GM23338 (cell line): ENCODE measurements around the gene SVIL. TPM values are rescaled to one million over a fixed set of nuclear protein-coding genes. Genes with fewer than 3 reads are reported as not detected.

Source experiments
- ATAC-seq: fragments of 200-7000 bp; cut with Tn5 transposase; 3 replicates; pipeline ENCODE4 v1.9.1; 2020
- DNase-seq: peaks from one replicate; pipeline ENCODE4 v3.0.0-alpha.2; 2015; ENCODE audit warnings: low spot score
- H2AFZ ChIP-seq: fragments of 200-600 bp; sonication (generic); 2 replicates; pipeline ENCODE4 v1.8.0; 2016; ENCODE audit warnings: antibody characterized with exemption, mild to moderate bottlenecking, moderate library complexity
- H3F3A ChIP-seq: fragments of 200-600 bp; sonication (generic); replicated peaks from 2 replicates; pipeline ENCODE4 v1.8.0; 2017; ENCODE audit warnings: antibody characterized with exemption, mixed run types, low read depth
- H3K27ac ChIP-seq: fragments of 200-600 bp; sonication (generic); 2 replicates; pipeline ENCODE4 v1.6.1; 2016; ENCODE audit warnings: low read depth
- H3K27me3 ChIP-seq: fragments of 200-600 bp; sonication (generic); 2 replicates; pipeline ENCODE4 v1.8.0; 2016; ENCODE audit warnings: mild to moderate bottlenecking, mixed run types, moderate library complexity; ENCODE audit not compliant: insufficient read depth
- H3K36me3 ChIP-seq: fragments of 200-600 bp; sonication (generic); 2 replicates; pipeline ENCODE4 v1.8.0; 2016; ENCODE audit warnings: mild to moderate bottlenecking; ENCODE audit not compliant: insufficient read depth
- H3K4me1 ChIP-seq: fragments of 200-600 bp; sonication (generic); 2 replicates; pipeline ENCODE4 v1.8.0; 2016; ENCODE audit warnings: mild to moderate bottlenecking, moderate library complexity; ENCODE audit not compliant: insufficient read depth
- H3K4me2 ChIP-seq: fragments of 200-600 bp; sonication (generic); 2 replicates; pipeline ENCODE4 v1.7.1; 2017; ENCODE audit warnings: mixed run types
- H3K4me3 ChIP-seq: fragments of 200-600 bp; sonication (generic); 2 replicates; pipeline ENCODE4 v1.6.1; 2016; ENCODE audit warnings: mixed run types
- H3K79me2 ChIP-seq: fragments of 200-600 bp; sonication (generic); replicated peaks from 2 replicates; pipeline ENCODE4 v1.8.0; 2017; ENCODE audit warnings: mild to moderate bottlenecking; ENCODE audit not compliant: insufficient read depth
- H3K9me2 ChIP-seq: fragments of 200-600 bp; sonication (generic); 2 replicates; pipeline ENCODE4 v1.8.0; 2017; ENCODE audit not compliant: insufficient read depth
- H4K20me1 ChIP-seq: fragments of 200-600 bp; sonication (generic); replicated peaks from 2 replicates; pipeline ENCODE4 v1.8.0; 2017; ENCODE audit warnings: mild to moderate bottlenecking; ENCODE audit not compliant: insufficient read depth
- H3K27ac Mint-ChIP-seq: 2 replicates; pipeline ENCODE4 v1.8.0; 2020; ENCODE audit warnings: inconsistent platforms, mild to moderate bottlenecking, moderate library complexity, mixed read lengths
- H3K27me3 Mint-ChIP-seq: 3 replicates; pipeline ENCODE4 v1.8.0; 2022; ENCODE audit warnings: low read depth, mild to moderate bottlenecking, moderate library complexity, mixed read lengths, inconsistent platforms; ENCODE audit not compliant: insufficient read depth, poor library complexity
- H3K36me3 Mint-ChIP-seq: 3 replicates; pipeline ENCODE4 v1.8.0; 2021; ENCODE audit warnings: low read depth, mild to moderate bottlenecking, inconsistent platforms, moderate library complexity, mixed read lengths
- H3K4me1 Mint-ChIP-seq: 3 replicates; pipeline ENCODE4 v1.8.0; 2020; ENCODE audit warnings: mild to moderate bottlenecking, inconsistent platforms, mixed read lengths
- H3K4me3 Mint-ChIP-seq: 3 replicates; pipeline ENCODE4 v1.8.0; 2021; ENCODE audit warnings: moderate library complexity, mild to moderate bottlenecking, inconsistent platforms, mixed read lengths
- H3K9me3 Mint-ChIP-seq: 3 replicates; pipeline ENCODE4 v1.8.0; 2020; ENCODE audit warnings: moderate library complexity, mild to moderate bottlenecking, inconsistent platforms, mixed read lengths
- CREB1 ChIP-seq: fragments of 250-450 bp; sonication (Bioruptor Pico); IDR thresholded peaks from 2 replicates; pipeline ENCODE4 v1.5.0; 2020; ENCODE audit warnings: low read depth, mild to moderate bottlenecking, moderate library complexity
- CTCF ChIP-seq, 2 experiments: fragments of 200-600 bp in 1 of 2; sonication (generic) in 1 of 2; conservative IDR thresholded peaks; 2 replicates each; pipeline versions ENCODE4 v1.5.1 to v1.6.1; 2016 to 2017; ENCODE audit warnings: antibody characterized with exemption in 2 of 2, low read depth in 2 of 2, mild to moderate bottlenecking in 2 of 2, moderate library complexity in 1 of 2
- EZH2 ChIP-seq: fragments of 200-600 bp; sonication (generic); IDR thresholded peaks from one replicate; pipeline ENCODE4 v1.8.0; 2017; ENCODE audit warnings: antibody characterized with exemption, mild to moderate bottlenecking, low read depth; ENCODE audit not compliant: unreplicated experiment
- JUNB ChIP-seq: IDR thresholded peaks from one replicate; pipeline ENCODE4 v1.6.1; 2016; ENCODE audit warnings: antibody characterized with exemption; ENCODE audit not compliant: unreplicated experiment
- POLR2AphosphoS5 ChIP-seq: IDR thresholded peaks from 2 replicates; pipeline ENCODE4 v1.6.1; 2016; ENCODE audit warnings: antibody characterized with exemption, low read depth
- REST ChIP-seq: IDR thresholded peaks from one replicate; pipeline ENCODE4 v1.6.1; 2018; ENCODE audit warnings: antibody characterized with exemption; ENCODE audit not compliant: unreplicated experiment
- STAT1 ChIP-seq: IDR thresholded peaks from one replicate; pipeline ENCODE4 v1.6.1; 2016; ENCODE audit warnings: antibody characterized with exemption; ENCODE audit not compliant: unreplicated experiment
- ZNF114 ChIP-seq: fragments of 250-450 bp; sonication (Bioruptor Pico); IDR thresholded peaks from 2 replicates; pipeline ENCODE4 v1.5.0; 2020; ENCODE audit warnings: mild to moderate bottlenecking, moderate library complexity
- ZNF462 ChIP-seq: fragments of 250-450 bp; sonication (Bioruptor Pico); IDR thresholded peaks from 2 replicates; pipeline ENCODE4 v1.5.0; 2020; ENCODE audit warnings: mild to moderate bottlenecking, moderate library complexity
- polyA plus RNA-seq: library from polyadenylated mRNA; unstranded; fragments of >200 nt; fragmentation: Nextera tagmentation; extraction: Ambion mirVana; gene quantifications from 2 replicates; pipeline ENCODE4 v1.2.1, GENCODE V29; 2016
- total RNA-seq: library from RNA; depleted of rRNA; stranded (reverse); fragments of >200 nt; shearing (Covaris generic); gene quantifications from 2 replicates; pipeline ENCODE4 v1.2.3, GENCODE V29; 2014

The SVIL gene
- total and polyA plus RNA-seq, 2 experiments from 2014 or later: 8.8 to 34.9 TPM

- Histone ChIP-seq H3K36me3 (no peaks in the 10 kb centered on the region), H3K79me2 (peaks cover 4% of the 10 kb centered on the region; the same call in 1 of the 2 replicates), H3K27ac (no peak overlapping the region), H3F3A (no peaks in the 10 kb centered on the region), H3K27me3 (no peaks in the 10 kb centered on the region), H3K4me3 (no peak overlapping the region), H3K4me2 (no peak overlapping the region), H4K20me1 (no peaks in the 10 kb centered on the region), H3K4me1 (peaks cover 6% of the 10 kb centered on the region; the same call in 1 of the 2 replicates), H3K9me2 (no peaks in the 10 kb centered on the region), H2AFZ (no peak overlapping the region)
- ATAC-seq (no peak), DNase-seq (no peak)
- Mint-ChIP-seq H3K4me3 (no peak overlapping the region), H3K4me1 (peaks cover 31% of the 10 kb centered on the region), H3K27ac (peak overlapping the region; percentile 41; the same call in 1 of the 2 replicates), H3K9me3 (peaks cover under 1% of the 10 kb centered on the region; the same call in 1 of the 3 replicates), H3K27me3 (peaks cover 2% of the 10 kb centered on the region), H3K36me3 (peaks cover 6% of the 10 kb centered on the region; the same call in 1 of the 3 replicates)
- TF ChIP-seq POLR2AphosphoS5 (no peak), ZNF462 (CRISPR knock-in tag) (no peak), STAT1 (no peak), ZNF114 (CRISPR knock-in tag) (no peak), EZH2 (no peak), CREB1 (no peak), JUNB (no peak), CTCF (conservative IDR thresholded peaks at IDR 0.05; ENCODE audit: low read depth in 2 of 2) (no peak), REST (no peak)
Observed at GRCh38 chr10:29646238-29646902, 11.6 kb upstream of the SVIL start.
